ENCODE measurements around the gene MYBPC3.

MYBPC3 gene

DNA sequence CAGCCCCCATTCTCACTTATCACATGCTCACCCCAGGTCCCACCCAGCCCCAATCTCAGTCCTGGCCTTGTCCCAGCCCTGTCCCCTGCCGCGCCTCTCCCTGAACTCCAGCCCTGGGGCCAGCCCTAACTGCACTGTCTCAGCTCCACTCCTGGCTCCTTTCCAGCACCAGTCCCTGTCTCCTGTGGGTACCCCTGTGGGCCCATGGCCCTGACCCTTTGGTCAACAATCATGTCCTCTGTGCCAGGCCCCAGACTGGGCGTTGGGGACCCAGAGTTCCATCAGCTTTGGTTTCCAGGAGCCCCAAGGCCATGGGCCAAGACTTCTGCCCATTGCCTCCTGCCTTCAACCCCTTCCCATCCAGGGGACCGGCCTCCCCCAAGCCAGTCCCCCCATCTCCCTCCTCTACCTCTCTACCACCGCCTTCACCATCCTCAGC lies 25.1 kb upstream of the MYBPC3 start:
- TF ChIP-seq TAF1 (IDR thresholded peaks at IDR 0.05; ENCODE audit: borderline replicate concordance, insufficient read depth, low read length) (no peak), FOXP2 (optimal IDR thresholded peaks at IDR 0.05; ENCODE audit: borderline replicate concordance, extremely low read depth, extremely low read length, insufficient read depth) (no peak), SIN3A (IDR thresholded peaks at IDR 0.05; ENCODE audit: borderline replicate concordance, insufficient read depth, low read length) (no peak), POLR2AphosphoS5 (IDR thresholded peaks at IDR 0.05; ENCODE audit: low read depth, low read length) (no peak)
- TF ChIP-seq, protein P1, sequence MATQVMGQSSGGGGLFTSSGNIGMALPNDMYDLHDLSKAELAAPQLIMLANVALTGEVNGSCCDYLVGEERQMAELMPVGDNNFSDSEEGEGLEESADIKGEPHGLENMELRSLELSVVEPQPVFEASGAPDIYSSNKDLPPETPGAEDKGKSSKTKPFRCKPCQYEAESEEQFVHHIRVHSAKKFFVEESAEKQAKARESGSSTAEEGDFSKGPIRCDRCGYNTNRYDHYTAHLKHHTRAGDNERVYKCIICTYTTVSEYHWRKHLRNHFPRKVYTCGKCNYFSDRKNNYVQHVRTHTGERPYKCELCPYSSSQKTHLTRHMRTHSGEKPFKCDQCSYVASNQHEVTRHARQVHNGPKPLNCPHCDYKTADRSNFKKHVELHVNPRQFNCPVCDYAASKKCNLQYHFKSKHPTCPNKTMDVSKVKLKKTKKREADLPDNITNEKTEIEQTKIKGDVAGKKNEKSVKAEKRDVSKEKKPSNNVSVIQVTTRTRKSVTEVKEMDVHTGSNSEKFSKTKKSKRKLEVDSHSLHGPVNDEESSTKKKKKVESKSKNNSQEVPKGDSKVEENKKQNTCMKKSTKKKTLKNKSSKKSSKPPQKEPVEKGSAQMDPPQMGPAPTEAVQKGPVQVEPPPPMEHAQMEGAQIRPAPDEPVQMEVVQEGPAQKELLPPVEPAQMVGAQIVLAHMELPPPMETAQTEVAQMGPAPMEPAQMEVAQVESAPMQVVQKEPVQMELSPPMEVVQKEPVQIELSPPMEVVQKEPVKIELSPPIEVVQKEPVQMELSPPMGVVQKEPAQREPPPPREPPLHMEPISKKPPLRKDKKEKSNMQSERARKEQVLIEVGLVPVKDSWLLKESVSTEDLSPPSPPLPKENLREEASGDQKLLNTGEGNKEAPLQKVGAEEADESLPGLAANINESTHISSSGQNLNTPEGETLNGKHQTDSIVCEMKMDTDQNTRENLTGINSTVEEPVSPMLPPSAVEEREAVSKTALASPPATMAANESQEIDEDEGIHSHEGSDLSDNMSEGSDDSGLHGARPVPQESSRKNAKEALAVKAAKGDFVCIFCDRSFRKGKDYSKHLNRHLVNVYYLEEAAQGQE (IDR thresholded peaks at IDR 0.05; ENCODE audit: insufficient read depth in 1 of 2, low read depth in 2 of 2, low read length in 2 of 2): no peak

DNA sequence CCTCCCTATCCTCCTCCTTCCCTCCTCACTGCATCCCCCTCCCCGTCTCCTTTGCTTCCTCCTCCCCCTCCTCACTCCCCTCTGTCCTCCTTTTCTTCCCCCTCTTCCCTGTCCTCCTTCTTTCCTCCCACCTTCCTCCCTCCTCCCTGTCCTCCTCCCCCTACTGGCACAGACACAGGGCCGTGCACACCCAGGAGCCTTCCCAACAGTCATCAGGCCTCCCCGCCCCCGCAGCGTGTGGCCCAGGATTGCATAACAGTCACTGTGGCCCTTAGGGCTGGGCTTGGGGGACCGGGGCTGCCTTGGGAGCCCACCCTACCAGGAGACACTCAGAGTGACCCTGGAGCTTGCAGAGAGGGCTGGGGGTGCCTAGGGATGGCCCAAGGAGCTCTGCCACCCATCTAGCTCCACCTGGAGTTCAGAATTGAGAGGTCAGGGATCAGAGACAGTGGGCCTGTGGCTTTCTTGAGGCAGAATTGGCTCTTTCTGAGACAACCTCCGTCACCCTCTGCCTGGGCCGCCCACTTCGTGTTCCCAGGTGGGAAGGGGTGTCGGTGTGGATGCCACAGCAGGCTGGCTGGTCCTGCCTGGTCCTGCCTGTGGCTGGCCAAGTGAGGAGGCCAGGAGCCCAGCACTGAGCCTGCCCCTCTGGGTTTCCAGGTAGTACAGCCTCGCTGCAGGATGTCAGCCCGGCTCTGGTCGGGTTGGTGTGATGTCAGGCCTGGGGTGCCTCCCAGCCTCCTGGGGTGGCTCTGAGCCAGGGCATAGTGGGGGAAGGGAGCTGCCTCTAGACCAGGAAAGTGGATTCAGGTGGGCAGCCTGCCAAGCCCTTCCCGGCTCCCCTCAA lies 24.2 kb upstream of the MYBPC3 start:
- TF ChIP-seq, protein P1 (IDR thresholded peaks at IDR 0.05; ENCODE audit: insufficient read depth in 1 of 2, low read depth in 2 of 2, low read length in 2 of 2): no peak
- no peak for TF ChIP-seq POLR2AphosphoS5 (IDR thresholded peaks at IDR 0.05; ENCODE audit: low read depth, low read length)
- TF ChIP-seq TAF1 (IDR thresholded peaks at IDR 0.05; ENCODE audit: borderline replicate concordance, insufficient read depth, low read length): no peak
- no peak for TF ChIP-seq SIN3A (IDR thresholded peaks at IDR 0.05; ENCODE audit: borderline replicate concordance, insufficient read depth, low read length)
- TF ChIP-seq FOXP2 (optimal IDR thresholded peaks at IDR 0.05; ENCODE audit: borderline replicate concordance, extremely low read depth, extremely low read length, insufficient read depth): no peak

DNA sequence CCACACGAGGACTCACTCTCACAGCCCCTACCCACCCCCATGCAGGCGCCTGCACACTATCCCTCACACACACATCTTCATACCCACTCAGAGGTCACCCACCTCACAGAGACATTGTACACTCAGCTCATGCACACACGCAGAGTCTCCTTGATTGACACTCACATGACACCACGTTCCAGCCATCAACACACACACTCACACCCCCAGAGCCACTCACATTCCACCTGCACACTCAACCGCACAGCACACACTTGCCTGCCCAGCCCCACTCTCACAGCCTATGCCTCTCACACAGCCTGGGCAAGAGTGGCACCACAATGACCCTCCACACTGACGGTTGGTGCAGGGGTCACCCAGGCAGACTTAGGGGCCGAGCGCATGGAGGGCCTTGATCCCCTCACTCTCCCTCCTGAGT lies 23.6 kb upstream of the MYBPC3 start:
- TF ChIP-seq, protein P1 (IDR thresholded peaks at IDR 0.05; ENCODE audit: insufficient read depth in 1 of 2, low read depth in 2 of 2, low read length in 2 of 2): no peak
- no peak for TF ChIP-seq FOXP2 (optimal IDR thresholded peaks at IDR 0.05; ENCODE audit: borderline replicate concordance, extremely low read depth, extremely low read length, insufficient read depth)

DNA sequence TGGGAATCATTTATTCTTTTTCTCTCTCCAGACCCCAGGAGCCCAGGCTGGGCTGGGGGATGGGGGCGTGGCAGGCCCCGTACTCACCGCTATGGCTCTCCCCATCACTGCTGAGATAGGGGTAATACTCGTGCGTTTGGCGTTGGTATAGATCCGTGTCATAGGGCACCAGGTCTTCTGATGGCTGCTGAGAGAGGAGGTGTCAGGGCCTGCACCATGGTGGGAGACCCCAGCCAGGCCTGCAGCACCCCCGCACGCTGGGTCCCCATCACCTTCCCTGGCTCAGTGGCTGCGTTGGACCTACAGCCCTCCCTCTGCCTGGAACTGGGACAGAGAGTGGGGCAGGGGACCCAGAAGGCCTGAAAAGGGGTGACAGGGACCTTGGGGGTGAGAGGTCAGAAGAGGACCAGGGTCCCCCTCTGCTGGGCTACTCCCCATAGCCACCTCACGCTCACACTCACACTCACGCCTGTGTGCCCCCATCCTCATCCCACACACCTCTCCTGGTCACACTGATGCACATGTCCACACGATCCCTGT lies 23.1 kb upstream of the MYBPC3 start:
- TF ChIP-seq FOXP2 (optimal IDR thresholded peaks at IDR 0.05; ENCODE audit: borderline replicate concordance, extremely low read depth, extremely low read length, insufficient read depth) (no peak), TAF1 (IDR thresholded peaks at IDR 0.05; ENCODE audit: borderline replicate concordance, insufficient read depth, low read length) (no peak), POLR2AphosphoS5 (IDR thresholded peaks at IDR 0.05; ENCODE audit: low read depth, low read length) (no peak), SIN3A (IDR thresholded peaks at IDR 0.05; ENCODE audit: borderline replicate concordance, insufficient read depth, low read length) (no peak)
- TF ChIP-seq, protein P1 (IDR thresholded peaks at IDR 0.05; ENCODE audit: insufficient read depth in 1 of 2, low read depth in 2 of 2, low read length in 2 of 2): no peak
